Uterus (tissue), 4 donors: ENCODE measurements around the gene CHMP5. TPM values are rescaled to one million over a fixed set of nuclear protein-coding genes. Genes with fewer than 3 reads are reported as not detected.

Source experiments
- DNase-seq, 2 donors: peaks; one replicate each; pipeline ENCODE4 v3.0.0-alpha.2; 2019 to 2020
- H3K27ac ChIP-seq, 2 donors: fragments of 200-600 bp; sonication (generic); 1 replicate in 1 of 2; 2 replicates in 1 of 2; pipeline ENCODE4 v1.5.1; 2016 to 2018
- H3K27me3 ChIP-seq, 2 donors: fragments of 200-600 bp; sonication (generic); one replicate each; pipeline ENCODE4 v1.5.1; 2018 to 2019; ENCODE audit warnings: control low read depth in 1 of 2
- H3K36me3 ChIP-seq, 2 donors: fragments of 200-600 bp; sonication (generic); one replicate each; pipeline ENCODE4 v1.5.1; 2019; ENCODE audit warnings: control low read depth in 1 of 2
- H3K4me1 ChIP-seq, 2 donors: fragments of 200-600 bp; sonication (generic); one replicate each; pipeline ENCODE4 v1.5.1; 2018 to 2019; ENCODE audit warnings: control low read depth in 1 of 2
- H3K4me3 ChIP-seq, 2 donors: fragments of 200-600 bp; sonication (generic); 1 replicate in 1 of 2; 2 replicates in 1 of 2; pipeline ENCODE4 v1.5.1; 2018 to 2019; ENCODE audit warnings: mild to moderate bottlenecking in 1 of 2
- H3K9me3 ChIP-seq, 2 donors: fragments of 200-600 bp; sonication (generic); one replicate each; pipeline ENCODE4 v1.5.1; 2019; ENCODE audit warnings: control low read depth in 1 of 2
- POLR2A ChIP-seq, 2 donors: fragments of 450-650 bp; IDR thresholded peaks; one replicate each; pipeline ENCODE4 v1.6.1; 2016; ENCODE audit warnings: antibody characterized with exemption in 2 of 2, mild to moderate bottlenecking in 1 of 2, moderate library complexity in 1 of 2
- intact Hi-C: fragments of 100-400 bp; cut with DNase I; formaldehyde crosslinking; loops from one replicate; pipeline ENCODE4 v1.15.1; 2023; ENCODE audit warnings: low total_unique reads
- total RNA-seq, 4 donors: library from RNA; depleted of rRNA in 3 of 4; stranded (reverse); fragments of >200 nt in 3 of 4; gene quantifications; one replicate each; pipeline versions ENCODE4 v1.1.0 to v1.2.4, GENCODE V29; 2014 to 2023
- TF ChIP-seq, protein P1 (sequence below), 4 experiments: fragments of 200-600 bp in 2 of 4; fragments of 450-650 bp in 2 of 4; sonication (generic) in 2 of 4; IDR thresholded peaks; one replicate each; pipeline ENCODE4 v1.5.1; 2016 to 2019; ENCODE audit warnings: antibody characterized with exemption in 4 of 4, mild to moderate bottlenecking in 2 of 4, moderate library complexity in 1 of 4
- donor health status: DM: yes; HTN: yes; CAD: no.

CHMP5 gene
- total RNA-seq, 4 donors from 2014 or later = 53.5 to 91.7 (median 61.7) TPM

DNA sequence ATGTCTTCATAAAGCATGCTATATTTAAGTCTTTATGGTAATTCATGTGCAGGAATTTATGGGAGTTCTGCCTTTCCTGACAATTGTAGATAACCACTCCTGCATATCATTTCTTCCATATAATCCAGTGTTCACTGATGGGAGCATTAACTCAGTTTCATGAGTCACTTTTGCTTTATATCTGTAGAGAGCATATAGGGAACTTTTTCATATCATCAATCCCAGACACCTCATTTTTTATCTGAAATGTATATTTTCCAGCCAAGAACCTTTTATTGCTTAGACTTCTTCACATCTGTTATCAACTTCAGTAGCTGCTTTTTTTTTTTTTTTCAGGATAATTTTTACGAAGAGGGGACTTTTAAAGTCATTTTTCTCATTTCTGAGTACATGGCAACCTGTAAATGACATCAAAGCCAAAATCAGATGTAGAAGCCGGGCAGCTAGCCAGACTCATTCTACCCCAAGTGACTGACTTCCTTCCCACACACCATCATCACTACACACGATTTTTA lies 66.6 kb downstream of the CHMP5 start:
- Histone ChIP-seq H3K9me3 (no peaks in the 10 kb centered on the region), H3K27ac (no peak overlapping the region), H3K36me3 (no peaks in the 10 kb centered on the region), H3K4me1 (peaks cover 0 to 6% of the 10 kb centered on the region in 2 donors), H3K27me3 (no peaks in the 10 kb centered on the region), H3K4me3 (no peak overlapping the region)
- intact Hi-C loops = no loop called here
- no peak for DNase-seq
- TF ChIP-seq, protein P1, sequence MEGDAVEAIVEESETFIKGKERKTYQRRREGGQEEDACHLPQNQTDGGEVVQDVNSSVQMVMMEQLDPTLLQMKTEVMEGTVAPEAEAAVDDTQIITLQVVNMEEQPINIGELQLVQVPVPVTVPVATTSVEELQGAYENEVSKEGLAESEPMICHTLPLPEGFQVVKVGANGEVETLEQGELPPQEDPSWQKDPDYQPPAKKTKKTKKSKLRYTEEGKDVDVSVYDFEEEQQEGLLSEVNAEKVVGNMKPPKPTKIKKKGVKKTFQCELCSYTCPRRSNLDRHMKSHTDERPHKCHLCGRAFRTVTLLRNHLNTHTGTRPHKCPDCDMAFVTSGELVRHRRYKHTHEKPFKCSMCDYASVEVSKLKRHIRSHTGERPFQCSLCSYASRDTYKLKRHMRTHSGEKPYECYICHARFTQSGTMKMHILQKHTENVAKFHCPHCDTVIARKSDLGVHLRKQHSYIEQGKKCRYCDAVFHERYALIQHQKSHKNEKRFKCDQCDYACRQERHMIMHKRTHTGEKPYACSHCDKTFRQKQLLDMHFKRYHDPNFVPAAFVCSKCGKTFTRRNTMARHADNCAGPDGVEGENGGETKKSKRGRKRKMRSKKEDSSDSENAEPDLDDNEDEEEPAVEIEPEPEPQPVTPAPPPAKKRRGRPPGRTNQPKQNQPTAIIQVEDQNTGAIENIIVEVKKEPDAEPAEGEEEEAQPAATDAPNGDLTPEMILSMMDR (IDR thresholded peaks at IDR 0.05) = no peak
- no peak for TF ChIP-seq POLR2A (IDR thresholded peaks at IDR 0.05)

Other genes with a start within 250 kb of the CHMP5 start
- gene DNAJA1, start 239.8 kb upstream of the CHMP5 start, total RNA-seq = 100 to 1,000 TPM in 2 of 4 donors, 10 to 100 TPM in 2; 47.1 to 148 (median 82.1) TPM
- 10 to 100 TPM; 12.0 to 45.9 (median 22.6) TPM for gene SMU1, start 188.4 kb upstream of the CHMP5 start, total RNA-seq
- gene B4GALT1, start 97.7 kb upstream of the CHMP5 start, total RNA-seq = 10 to 100 TPM; 13.1 to 66.3 (median 37.1) TPM
- gene SPINK4, start 24.9 kb upstream of the CHMP5 start, total RNA-seq = not detected
- gene BAG1, start 341 bp upstream of the CHMP5 start, total RNA-seq = 100 to 1,000 TPM in 1 of 4 donors, 10 to 100 TPM in 3; 39.7 to 143 (median 59.4) TPM
- 10 to 100 TPM; 18.5 to 52.9 (median 27.9) TPM for gene NFX1, start 25.5 kb downstream of the CHMP5 start, total RNA-seq
- gene AQP7, start 137.5 kb downstream of the CHMP5 start, total RNA-seq = 1 to 10 TPM in 3 of 4 donors, not detected in 1; 1.3 to 4.6 (median 2.1) TPM
- 10 to 100 TPM in 1 of 4 donors, 1 to 10 TPM in 2, not detected in 1; 2.8 to 14.4 (median 5.8) TPM for gene AQP3, start 182.5 kb downstream of the CHMP5 start, total RNA-seq
- gene NOL6, start 208.9 kb downstream of the CHMP5 start, total RNA-seq = 10 to 100 TPM in 2 of 4 donors, 1 to 10 TPM in 2; 7.9 to 35.4 (median 15.8) TPM